NCI-H524 treated with DMSO at 0.1 percent for 48 hours (cell line): ENCODE results near the gene VAMP5.
"Not testable (repeated sequence)": the region's sequence is repeated elsewhere in the genome, so short reads cannot be mapped to it uniquely, and the experiment has no call there.

Source experiments
- DNase-seq: peaks from one replicate; lab custom pipeline; 2025; lab: John Stamatoyannopoulos, UW

The VAMP5 gene

DNA sequence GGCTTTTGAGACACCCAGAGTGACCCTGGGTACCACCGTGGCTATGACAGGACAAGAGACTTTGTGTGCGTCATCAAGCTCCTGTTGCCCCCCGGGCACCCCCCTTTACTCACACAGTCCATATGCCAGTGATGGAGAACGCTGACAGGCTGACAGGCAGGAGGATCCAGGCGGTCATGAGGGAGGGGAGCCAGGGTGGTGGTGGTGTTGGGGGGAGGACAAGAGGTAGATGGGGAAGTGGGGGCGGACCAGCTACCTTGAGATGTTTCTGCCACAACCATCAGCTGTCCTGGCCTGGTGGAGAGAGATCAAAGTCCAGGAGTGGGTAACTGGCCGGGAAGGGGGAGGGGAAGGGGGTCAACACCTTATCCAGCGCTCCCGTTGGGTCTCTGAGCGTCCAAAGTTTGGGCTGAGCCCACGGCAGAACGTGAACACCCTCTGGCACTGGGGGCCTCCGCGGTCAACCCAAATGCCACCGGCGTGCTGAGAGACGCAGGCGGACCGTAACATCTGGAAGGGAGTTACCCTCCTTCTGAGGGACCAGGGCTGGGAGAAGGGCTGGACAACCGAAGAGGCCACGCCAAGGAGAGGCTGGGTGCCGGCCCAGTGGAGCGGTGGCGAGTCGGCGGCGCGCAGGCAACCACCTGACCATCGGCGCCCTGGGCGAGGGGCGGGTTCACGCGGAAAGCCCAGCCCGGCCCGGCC, 17.7 kb downstream of the VAMP5 start:
- DNase-seq, result no peak

DNA sequence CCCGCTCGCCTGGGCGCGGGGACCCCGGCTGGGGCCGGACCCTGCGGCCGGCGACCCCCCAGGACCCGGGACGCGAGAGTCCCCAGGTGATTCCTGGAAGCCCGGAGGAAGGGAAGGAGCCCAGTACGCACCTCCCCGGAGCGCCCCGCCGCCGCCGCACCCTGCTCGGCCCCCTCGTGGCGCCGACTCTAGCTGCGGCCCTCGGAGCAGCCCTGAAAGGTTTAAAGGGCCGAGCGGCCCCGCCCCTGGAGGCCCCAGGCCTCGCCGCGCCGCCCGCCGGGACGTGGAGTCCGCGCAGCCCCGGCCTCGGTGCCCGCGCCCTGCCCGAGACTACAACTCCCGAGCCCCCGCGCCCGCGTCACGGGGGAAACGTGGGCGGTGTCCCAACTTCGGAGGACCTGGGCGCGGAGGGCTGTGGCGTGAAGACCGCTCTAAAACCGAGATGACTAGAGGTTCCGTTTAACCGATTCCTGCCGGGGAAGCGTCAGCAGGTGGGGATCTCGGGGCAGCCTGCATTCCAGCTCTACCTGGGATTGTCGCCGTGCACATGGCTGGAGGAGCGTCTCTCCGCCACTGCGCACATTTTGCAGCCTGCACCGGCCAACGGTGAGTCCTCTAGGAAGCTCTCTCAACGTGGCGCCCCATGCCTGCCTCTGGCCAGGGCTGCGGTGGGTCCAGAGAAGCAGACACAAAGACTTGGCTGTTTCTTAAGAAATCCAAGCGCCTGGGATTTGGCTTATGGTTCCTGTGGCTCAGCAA, 18.4 kb downstream of the VAMP5 start, which contains the start of gene TMEM150A:
TMEM150A (minus strand) TSS at position 223 of the 759 bp plus-strand sequence. CDS start 750 bp downstream, outside the sequence.
- DNase-seq, result peak; percentile 19

DNA sequence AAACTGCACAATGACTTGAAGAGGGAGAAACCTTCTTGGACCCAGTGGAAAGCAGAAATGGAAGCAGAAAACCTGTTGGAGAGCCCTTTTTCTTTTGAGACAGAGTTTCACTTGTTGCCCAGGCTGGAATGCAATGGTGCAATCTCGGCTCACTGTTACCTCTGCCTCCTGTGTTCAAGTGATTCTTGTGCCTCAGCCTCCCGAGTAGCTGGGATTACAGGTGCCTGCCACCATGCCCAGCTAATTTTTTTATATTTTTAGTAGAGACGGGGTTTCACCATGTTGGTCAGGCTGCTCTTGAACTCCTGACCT, 19.9 kb downstream of the VAMP5 start:
- not testable (repeated sequence) for DNase-seq

DNA sequence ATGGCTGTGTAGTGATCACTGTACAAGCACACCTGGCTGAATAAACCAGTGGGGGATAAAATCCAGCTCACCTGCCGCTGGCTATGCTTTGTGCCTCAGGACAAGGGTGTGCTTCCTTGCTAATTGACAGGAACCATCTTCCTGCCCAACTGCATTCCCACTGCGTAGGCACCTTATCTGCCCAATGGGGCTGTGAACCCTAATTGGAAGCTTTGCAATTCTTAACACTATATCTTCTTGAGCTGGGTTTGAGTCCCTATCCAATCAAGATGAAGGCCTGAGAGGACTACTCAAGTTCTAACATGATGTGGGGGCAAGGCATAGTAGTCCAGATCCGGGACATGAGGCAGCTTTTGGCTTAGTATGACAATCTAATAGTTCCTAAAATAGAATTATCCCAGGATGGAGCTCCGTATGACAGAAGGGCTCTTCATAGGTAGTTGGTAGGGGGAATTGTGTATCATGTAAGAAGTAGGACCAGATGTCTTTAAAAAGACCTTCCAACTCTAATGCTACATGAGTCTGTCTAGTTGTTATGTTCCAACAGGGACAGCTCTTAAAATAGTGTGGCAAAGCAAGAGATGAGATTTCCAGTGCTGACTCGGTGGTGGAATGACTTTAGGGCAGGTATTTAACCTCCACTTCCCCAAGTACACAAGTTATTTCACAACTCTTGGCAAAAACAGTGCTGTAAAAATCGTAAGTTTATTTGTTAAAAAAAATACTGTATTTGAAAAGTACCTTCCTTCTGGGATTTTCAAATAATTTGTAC, 20.5 kb downstream of the VAMP5 start:
- no peak for DNase-seq

DNA sequence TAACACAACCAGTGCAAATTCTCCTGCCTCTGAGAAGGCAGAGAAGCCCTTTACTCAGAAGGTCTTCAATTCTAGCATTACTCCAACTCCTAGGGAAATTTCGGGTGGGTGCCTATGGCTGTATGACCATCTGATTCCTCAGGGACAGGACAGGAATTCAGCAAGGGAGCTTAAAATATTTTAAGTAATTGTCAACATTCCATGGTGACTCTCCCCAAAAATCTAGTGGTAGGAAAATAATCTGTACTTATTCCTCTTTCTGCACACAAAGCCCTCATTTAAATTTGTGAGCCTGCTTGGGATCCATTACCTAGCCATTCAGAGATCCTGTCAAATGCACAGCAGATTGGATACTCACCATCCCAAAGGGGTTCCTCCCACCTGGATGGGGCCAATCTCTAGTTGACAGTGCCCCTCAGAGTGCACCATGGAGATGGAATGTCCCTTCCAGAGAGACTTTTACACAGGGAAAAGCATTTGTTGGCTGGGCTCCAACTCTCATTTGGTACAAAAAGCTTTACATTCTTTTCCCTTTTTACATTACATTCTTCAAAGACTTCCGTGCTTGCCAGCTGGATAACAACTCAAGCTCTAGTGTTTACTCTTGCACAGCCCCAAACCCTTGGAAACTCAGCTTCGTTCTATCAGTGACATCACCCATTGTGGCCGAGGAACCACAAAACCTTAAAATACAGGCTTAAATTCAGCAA, 21.3 kb downstream of the VAMP5 start:
- DNase-seq, result no peak

DNA sequence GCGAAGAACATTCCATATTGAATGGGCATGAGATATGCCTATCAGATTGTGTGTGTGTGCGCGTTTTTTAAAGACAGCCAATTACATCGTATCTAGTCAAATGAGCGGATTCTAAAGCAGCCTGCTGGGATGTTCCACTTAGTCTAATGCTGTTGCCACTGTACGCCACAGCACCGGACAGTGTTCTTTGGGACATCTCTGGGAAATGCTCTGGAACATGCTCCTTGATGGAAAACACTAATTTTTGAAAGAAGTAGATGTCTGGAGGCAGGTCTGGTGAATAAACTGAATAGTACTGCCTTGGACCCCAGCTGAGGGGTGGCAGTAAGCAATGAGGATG, 21.9 kb downstream of the VAMP5 start:
- no peak for DNase-seq

DNA sequence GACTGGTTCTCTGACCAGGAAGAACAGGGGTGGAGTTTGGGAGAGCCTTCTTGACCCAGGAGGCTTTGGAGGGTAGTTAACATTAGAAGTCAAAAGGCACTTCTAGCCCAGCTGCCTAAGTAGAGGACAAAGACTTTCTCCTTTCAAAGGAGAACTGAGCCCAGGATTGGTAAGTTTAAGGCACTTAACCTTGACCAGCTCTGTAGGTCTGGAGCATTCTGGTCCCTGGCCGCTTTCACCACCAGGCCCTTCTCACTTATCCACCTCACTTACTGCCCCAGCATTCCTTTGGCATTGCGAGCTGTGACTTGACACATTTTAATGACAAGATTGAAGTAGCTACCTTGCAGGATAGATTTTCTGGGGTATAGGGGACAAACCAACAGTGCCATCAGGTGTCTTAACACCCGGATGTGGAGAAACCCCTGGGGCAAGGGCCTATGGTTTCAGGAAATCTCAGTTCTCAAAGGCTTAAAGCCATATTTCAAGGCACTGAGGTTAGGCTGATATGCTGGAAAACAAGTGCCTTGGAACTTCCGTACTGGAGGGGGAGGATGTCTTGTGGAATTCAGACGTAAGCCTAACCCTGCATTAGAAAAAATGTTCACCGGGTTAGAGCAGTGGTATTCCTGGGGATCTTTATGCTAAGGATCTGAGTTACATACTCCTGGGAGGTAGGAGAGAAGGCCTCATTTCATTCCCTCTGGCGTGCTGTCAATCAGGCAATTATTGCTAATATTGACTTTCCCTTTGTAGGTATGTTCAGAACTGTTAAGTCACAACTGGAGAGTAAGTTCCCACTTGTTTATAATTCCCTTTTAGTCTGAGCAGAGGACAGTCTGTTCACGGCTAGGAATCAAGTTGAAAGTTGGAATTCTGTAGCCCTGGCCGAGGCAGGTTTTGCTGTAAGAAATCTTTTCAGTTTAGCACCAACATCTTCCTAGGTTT, 23.3 kb downstream of the VAMP5 start:
- no peak for DNase-seq

DNA sequence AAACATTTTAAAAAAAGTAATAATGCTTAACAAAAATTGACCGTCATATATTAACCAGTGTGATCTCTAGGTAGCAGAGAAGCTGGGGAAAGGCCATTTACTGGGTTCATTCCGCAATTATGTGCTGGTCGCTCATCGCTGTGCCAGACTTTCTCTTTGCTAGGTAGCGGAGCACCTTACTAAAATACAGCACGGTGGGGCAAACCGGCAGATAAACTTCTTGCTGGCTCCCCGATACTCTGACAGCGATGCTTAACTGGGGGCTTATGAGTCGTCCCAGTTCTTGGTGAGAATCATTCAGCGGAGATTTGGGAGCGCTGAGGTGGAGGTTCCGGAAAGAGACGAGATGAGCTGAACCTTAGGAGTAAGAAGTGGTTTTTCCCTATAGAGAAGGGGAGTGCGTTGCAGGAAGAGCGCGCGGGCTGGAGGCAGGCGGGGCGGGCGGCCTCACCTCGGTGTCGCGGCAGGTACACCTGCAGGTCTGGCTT, 27.0 kb downstream of the VAMP5 start:
- no peak for DNase-seq

DNA sequence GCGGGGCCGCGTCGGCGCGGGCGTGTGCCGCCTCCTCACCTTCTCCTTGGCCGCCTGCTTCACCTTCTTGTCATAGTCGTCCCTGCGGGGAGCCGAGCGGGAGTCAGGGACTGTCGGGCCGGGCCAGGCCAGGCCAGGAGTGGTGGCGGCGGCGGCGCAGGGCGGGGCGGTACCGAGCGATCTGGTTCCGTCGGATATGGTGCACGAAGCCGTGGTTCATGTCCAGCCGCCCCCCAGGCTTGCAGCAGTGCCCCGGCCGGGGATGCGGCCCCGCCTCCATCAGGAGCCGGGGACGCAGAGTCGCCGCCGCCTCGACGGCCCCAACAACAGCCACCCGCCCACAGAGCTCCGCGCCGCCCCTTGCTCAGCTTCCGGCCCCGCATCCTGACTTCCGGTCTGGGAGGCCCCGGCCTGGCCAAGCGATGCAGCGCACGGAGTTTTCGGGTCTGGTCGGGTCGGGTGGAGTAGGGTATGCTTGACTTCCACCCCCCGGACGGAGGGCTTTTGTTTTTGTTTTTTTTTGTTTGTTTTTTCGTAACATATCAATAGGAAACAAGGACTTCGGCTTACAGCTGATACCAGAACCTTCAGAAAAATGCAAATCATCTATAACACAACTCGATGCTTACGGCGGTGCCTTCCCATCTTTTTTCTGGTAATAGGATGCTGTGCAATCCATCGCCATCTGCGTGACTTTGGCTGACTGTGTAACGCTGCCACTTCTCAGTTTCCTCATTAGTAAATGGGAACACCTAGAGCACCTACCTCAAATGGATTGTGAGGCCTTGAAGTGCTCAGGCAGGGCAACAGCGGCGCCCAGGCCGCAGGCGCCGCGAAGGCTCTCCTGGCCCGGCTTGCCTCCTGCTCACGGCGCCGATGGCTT, 27.7 kb downstream of the VAMP5 start, which contains the start of gene C2orf68:
C2orf68 (minus strand) TSS at position 362 of the 883 bp plus-strand sequence; CDS start at position 280, 82 bp downstream.
- DNase-seq, result peak; percentile 49

DNA sequence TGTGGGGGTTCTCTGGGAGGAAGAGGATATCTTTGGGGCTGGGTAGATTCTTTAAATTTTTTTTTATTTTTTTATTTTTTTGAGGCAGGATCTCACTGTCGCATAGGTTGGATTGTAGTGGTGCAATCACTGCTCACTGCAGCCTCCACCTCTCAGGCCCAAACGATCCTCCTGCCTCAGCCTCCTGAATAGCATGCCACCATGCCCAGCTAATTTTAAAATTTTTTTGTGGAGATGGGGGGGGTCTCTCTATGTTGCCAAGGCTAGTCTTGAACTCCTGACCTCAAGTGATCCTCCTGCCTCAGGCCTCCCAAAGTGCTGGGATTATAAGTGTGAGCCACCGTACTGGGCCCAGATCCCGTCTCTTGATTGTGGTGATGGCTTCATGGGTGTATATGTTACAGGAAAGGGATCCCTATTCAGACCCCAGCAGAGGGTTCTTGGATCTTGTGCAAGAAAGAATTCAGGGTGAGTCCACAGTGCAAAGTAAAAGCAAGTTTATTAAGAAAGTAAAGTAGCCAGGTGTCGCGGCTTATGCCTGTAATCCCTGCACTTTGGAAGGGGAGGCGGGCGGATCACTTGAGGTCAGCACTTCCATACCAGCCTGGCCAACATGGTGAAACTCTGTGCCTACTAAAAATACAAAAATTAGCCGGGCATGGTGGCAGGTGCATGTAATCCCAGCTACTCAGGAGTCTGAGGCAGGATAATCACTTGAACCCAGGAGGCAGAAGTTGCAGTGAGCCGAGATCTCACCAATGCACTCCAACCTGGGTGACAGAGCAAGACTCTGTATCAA, 29.7 kb downstream of the VAMP5 start:
- DNase-seq, result no peak

DNA sequence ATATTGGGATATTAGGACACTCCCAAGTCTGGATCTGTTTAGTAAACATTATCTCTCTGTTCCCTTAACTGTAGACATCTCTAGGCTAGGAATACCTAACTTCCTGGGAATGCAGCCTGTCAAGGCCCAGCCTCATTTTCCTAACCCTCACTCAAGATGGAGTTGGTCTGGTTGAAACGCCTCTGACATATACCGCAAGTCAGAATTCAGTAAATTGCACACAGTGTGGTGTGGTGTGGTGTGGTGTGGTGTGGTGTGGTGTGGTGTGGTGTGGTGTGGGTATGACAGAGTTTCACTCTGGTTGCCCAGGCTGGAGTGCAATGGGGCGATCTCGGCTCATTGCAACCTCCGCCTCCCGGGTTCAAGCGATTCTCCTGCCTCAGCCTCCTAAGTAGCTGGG, 30.5 kb downstream of the VAMP5 start:
- not testable (repeated sequence) for DNase-seq

DNA sequence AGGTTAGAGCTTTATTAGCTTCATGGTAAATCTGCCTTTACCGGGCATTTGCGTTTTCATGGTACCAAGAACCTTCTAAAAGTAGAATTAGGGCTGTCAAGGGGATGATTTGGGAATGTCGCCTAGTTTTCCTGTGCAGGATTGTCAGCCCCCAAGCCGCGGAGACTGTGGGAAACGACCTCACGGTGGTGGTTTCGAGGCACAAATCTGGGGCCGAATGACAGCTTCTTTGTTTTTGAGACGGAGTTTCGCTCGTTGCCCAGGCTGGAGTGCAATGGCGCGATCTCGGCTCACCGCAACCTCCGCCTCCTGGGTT, 31.1 kb downstream of the VAMP5 start:
- DNase-seq, result no peak

DNA sequence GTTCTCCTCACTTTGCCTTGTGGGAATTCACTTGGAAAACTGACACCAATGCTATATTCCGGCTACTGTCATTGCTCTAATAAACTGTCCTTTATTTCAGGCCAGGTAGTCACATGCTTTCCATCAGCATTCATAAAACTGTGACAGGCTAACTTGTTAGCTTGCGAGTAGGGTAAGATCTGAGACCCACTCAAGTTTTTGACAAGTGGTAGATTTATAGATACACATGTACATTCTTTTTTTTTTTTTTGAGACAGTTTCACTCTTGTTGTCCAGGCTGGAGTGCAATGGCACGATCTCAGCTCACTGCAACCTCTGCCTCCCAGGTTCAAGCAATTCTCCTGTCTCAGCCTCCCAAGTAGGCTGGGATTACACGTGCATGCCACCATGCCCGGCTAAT, 33.5 kb downstream of the VAMP5 start:
- DNase-seq, result not testable (repeated sequence)

DNA sequence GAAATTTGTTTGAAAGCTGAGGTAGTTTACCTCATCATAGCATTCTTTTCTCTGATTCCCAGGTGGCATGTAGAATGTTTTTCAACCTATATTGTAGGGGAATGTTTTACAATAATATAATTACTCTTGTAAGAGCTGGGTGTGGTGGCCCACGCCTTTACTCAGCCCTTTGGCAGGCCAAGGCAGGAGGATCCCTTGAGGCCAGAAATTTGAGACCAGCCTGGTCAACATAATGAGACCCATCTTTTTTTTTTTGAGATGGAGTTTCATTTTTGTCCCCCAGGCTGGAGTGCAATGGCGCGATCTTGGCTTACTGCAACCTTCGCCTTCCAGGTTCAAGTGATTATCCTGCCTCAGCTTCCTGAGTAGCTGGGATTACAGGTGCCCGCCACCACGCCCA, 35.4 kb downstream of the VAMP5 start:
- DNase-seq, result no peak

DNA sequence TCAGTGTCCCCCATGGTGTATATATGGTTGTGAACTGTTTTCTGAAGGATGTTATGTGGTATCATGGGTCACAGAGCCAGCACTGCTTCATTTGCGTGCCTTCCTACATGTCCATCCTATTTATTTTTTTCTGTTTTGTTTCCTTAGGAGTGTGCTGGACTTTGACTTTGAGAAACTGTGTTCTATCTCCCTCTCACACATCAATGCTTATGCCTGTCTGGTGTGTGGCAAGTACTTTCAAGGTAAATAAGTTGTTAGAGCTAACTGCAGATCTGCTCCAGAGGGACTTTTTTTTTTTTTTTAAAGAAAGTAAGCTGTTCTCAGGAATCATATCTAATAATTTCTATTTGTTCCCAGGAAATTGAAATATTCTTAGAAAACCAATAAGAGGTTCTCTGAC, 37.1 kb downstream of the VAMP5 start:
- no peak for DNase-seq

DNA sequence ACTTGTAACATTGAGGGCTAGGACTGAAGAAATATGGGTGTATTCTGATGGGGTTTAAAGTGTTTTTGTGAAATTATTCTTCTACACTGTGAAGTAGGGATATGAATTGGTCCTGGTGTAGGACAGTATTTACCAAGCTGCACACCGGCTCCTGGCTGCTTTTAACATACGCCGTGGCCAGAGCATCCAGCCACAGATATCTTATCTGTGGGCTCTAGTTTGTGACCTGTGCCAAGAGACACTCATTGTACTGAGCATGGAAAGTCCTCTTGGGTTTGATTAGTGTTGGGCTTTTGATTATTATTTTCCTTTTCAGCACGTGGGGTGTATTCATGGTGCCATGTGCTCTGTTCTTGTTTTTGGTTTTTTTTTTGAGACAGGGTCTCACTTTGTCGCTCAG, 39.8 kb downstream of the VAMP5 start:
- no peak for DNase-seq

DNA sequence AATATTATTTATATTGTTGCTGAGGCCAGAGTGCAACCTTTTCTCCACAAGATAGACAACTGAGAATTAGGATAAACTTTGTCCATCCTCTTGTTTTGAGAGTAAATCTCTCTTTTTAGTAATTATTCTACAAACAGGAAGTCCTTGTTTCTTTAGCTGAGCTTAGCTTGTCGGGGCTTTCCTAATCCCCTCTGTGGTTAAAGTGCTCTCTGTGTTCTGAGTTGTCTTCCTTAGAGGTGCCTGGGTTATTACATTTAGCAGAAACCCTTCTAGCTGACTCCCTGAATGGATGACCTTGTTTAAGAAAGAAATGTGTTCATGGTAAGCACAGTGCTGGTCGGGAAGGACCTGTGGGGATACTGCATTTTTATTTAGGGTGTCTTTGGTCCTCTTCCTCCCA, 44.4 kb downstream of the VAMP5 start:
- DNase-seq, result no peak

DNA sequence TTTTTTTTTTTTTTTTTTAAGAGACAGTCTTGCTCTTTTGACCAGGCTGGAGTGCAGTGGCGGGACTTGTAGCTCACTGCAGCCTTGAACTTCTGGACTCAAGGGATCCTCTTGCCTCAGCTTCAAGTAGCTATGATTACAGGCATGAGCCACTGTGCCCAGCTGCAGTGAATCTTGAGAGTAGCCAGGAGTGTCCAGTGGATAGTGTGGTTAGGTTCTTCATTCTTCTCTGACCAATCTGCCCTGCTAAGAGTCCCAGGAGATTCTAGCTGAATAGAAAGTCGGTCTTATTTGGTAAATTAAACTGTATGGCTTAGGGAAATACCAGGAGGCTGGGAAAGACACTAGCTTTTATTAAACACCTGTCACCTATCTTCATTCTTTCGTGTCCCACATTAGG, 47.1 kb downstream of the VAMP5 start:
- DNase-seq, result no peak

DNA sequence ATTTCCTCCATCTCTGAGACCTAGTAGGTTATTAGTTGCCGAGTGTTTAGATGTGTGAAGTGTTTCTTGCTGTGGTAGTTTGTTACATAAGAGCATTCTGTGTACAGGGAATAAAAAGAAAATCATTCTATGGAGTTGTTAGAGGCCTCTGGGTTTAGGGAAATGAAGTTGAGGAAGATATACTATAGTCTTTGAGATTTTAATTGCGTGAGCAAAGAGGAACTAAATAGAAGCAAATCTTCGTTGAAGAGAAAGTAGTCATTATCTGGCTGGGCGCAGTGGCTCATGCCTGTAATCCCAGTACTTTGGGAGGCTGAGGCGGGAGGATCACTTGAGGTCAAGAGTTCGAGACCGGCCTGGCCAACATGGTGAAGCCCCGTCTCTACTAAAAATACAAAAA, 50.8 kb downstream of the VAMP5 start:
- no peak for DNase-seq
